Neural cell (in vitro differentiated cells): ENCODE measurements around the gene ZNF334.

Experiments
- CTCF ChIP-seq: fragments of 450-650 bp; IDR thresholded peaks from 2 replicates; pipeline ENCODE4 v1.5.1; 2014; ENCODE audit warnings: antibody characterized with exemption, mild to moderate bottlenecking, moderate library complexity; ENCODE audit not compliant: poor library complexity, severe bottlenecking
- EZH2 ChIP-seq: fragments of 200-600, 300-800 bp; shearing (Covaris generic), sonication (generic); IDR thresholded peaks from 2 replicates; pipeline ENCODE4 v1.6.1; 2014; ENCODE audit warnings: antibody characterized with exemption, low read length, borderline replicate concordance, mild to moderate bottlenecking; ENCODE audit not compliant: insufficient read depth, poor library complexity, severe bottlenecking
- POLR2AphosphoS5 ChIP-seq: IDR thresholded peaks from 2 replicates; pipeline ENCODE4 v1.6.1; 2012
- TAF1 ChIP-seq: IDR thresholded peaks from 2 replicates; pipeline ENCODE4 v1.6.1; 2012; ENCODE audit warnings: low read depth

GRCh38 chr20:46523696-46524328 lies 10.5 kb upstream of the ZNF334 start:
- no peak for TF ChIP-seq CTCF
- no peak for TF ChIP-seq POLR2AphosphoS5
- TF ChIP-seq TAF1: no peak
- TF ChIP-seq EZH2: no peak
